Endothelial cell of umbilical vein (primary cell): ENCODE data around the gene MFAP1. TPM values are rescaled to one million over a fixed set of nuclear protein-coding genes. Genes with fewer than 3 reads are reported as not detected.

Experiments
- BruUV-seq: library from RNA; stranded (reverse); fragments of 400-500 nt; replicated peaks from 2 replicates; lab custom pipeline; 2021; lab: Mats Ljungman, UMichigan
- CTCF ChIA-PET: fragments of 300-600, 350-600 bp; sonication (Branson Sonifier 250); formaldehyde crosslinking; loops from one replicate; lab custom pipeline; 2021; ENCODE audit warnings: antibody characterized with exemption, inconsistent platforms; lab: Charles Lee
- POLR2A ChIA-PET: fragments of 300-600, 350-600 bp; sonication (Branson Sonifier 250); formaldehyde crosslinking; loops from one replicate; lab custom pipeline; 2021; ENCODE audit warnings: antibody characterized with exemption, inconsistent platforms; lab: Charles Lee
- DNase-seq: peaks from one replicate; pipeline ENCODE4 v3.0.0-alpha.2; 2011; ENCODE audit warnings: low read depth, low spot score
- FAIRE-seq: peaks from 2 replicates; lab custom pipeline; 2011; peaks lifted over from hg19 to GRCh38; lab: Jason Lieb, UNC
- H2AFZ ChIP-seq: 2 replicates; pipeline ENCODE4 v1.6.0; 2012; ENCODE audit warnings: low read depth, low read length, control low read depth, inconsistent platforms
- H3K27ac ChIP-seq: 2 replicates; pipeline ENCODE4 v1.5.1; 2011; ENCODE audit warnings: low read depth, mild to moderate bottlenecking, control low read depth, low read length, moderate library complexity; ENCODE audit not compliant: insufficient read depth
- H3K27me3 ChIP-seq, 2 experiments: 2 replicates each; pipeline versions ENCODE4 v1.6.0 to v1.6.1; 2011; ENCODE audit warnings: low read length in 2 of 2, mixed read lengths in 1 of 2; ENCODE audit not compliant: control insufficient read depth in 2 of 2, insufficient read depth in 2 of 2
- H3K36me3 ChIP-seq, 2 experiments: 2 replicates in 1 of 2; 3 replicates in 1 of 2; pipeline ENCODE4 v1.5.1; 2011; ENCODE audit warnings: low read length in 2 of 2, mild to moderate bottlenecking in 1 of 2, moderate library complexity in 1 of 2; ENCODE audit not compliant: control insufficient read depth in 2 of 2, insufficient read depth in 2 of 2; ENCODE audit errors: extremely low read depth in 1 of 2
- H3K4me1 ChIP-seq: 3 replicates; pipeline ENCODE4 v1.5.1; 2011; ENCODE audit warnings: mild to moderate bottlenecking, low read length; ENCODE audit not compliant: control insufficient read depth, insufficient read depth; ENCODE audit errors: extremely low read depth
- H3K4me2 ChIP-seq: 2 replicates; pipeline ENCODE4 v1.6.1; 2011; ENCODE audit warnings: low read length, control low read depth, mixed read lengths; ENCODE audit not compliant: insufficient read depth
- H3K4me3 ChIP-seq, 3 experiments: fragments of 200-600 bp in 1 of 3; sonication (generic), shearing (Covaris generic) in 1 of 3; replicated peaks in 1 of 3; 2 replicates each; pipeline ENCODE4 v1.5.1; 2011 to 2016; ENCODE audit warnings: control low read depth in 3 of 3, low read length in 3 of 3, mild to moderate bottlenecking in 2 of 3, inconsistent platforms in 1 of 3, low read depth in 1 of 3, moderate library complexity in 1 of 3; ENCODE audit not compliant: insufficient read depth in 1 of 3
- H3K79me2 ChIP-seq: 2 replicates; pipeline ENCODE4 v1.6.0; 2012; ENCODE audit warnings: low read length, inconsistent platforms; ENCODE audit not compliant: control insufficient read depth, insufficient read depth
- H3K9ac ChIP-seq: replicated peaks from 2 replicates; pipeline ENCODE3; 2011; ENCODE audit warnings: low read length, control low read depth; ENCODE audit not compliant: insufficient read depth; ENCODE audit errors: extremely low read depth
- H3K9me1 ChIP-seq: replicated peaks from 3 replicates; pipeline ENCODE4 v1.6.0; 2011; ENCODE audit warnings: mild to moderate bottlenecking, low read length; ENCODE audit not compliant: control insufficient read depth, insufficient read depth; ENCODE audit errors: extremely low read depth
- H3K9me3 ChIP-seq: replicated peaks from 2 replicates; pipeline ENCODE4 v1.5.1; 2012; ENCODE audit warnings: low read length, inconsistent platforms; ENCODE audit not compliant: control insufficient read depth, insufficient read depth
- H4K20me1 ChIP-seq: replicated peaks from 2 replicates; pipeline ENCODE3; 2011; ENCODE audit warnings: mild to moderate bottlenecking, low read length; ENCODE audit not compliant: control insufficient read depth, insufficient read depth; ENCODE audit errors: extremely low read depth
- EZH2 ChIP-seq: IDR thresholded peaks from 2 replicates; pipeline ENCODE4 v1.6.1; 2012; ENCODE audit warnings: borderline replicate concordance, low read depth, mild to moderate bottlenecking, moderate library complexity, low read length, inconsistent platforms; ENCODE audit not compliant: severe bottlenecking
- FOS ChIP-seq: IDR thresholded peaks from 2 replicates; pipeline ENCODE4 v1.6.1; 2011; ENCODE audit warnings: mild to moderate bottlenecking, low read length, moderate library complexity, borderline replicate concordance; ENCODE audit not compliant: insufficient read depth
- GATA2 ChIP-seq: IDR thresholded peaks from 2 replicates; pipeline ENCODE4 v1.7.0; 2011; ENCODE audit warnings: low read depth, mild to moderate bottlenecking, moderate library complexity, mixed read lengths, low read length; ENCODE audit not compliant: insufficient read length, insufficient read depth
- JUN ChIP-seq: IDR thresholded peaks from 2 replicates; pipeline ENCODE4 v1.6.1; 2011; ENCODE audit warnings: borderline replicate concordance, low read depth; ENCODE audit not compliant: insufficient read length, insufficient read depth
- MYC ChIP-seq: IDR thresholded peaks from one replicate; pipeline ENCODE4 v1.6.1; 2011; ENCODE audit warnings: mild to moderate bottlenecking, low read depth, low read length
- POLR2A ChIP-seq: IDR thresholded peaks from 2 replicates; pipeline ENCODE4 v1.6.1; 2012; ENCODE audit warnings: low read depth, mild to moderate bottlenecking, control low read depth, low read length
- POLR2AphosphoS5 ChIP-seq: IDR thresholded peaks from 2 replicates; pipeline ENCODE4 v1.6.1; 2012; ENCODE audit warnings: low read depth, mild to moderate bottlenecking, control low read depth, low read length, moderate library complexity; ENCODE audit not compliant: insufficient read depth
- dilution Hi-C: fragments of 300-500 bp; cut with MboI; formaldehyde crosslinking; loops from one replicate; pipeline ENCODE4 v1.15.0; 2019; ENCODE audit warnings: low sequenced_read_pairs; ENCODE audit not compliant: extremely low pct_ligation_motif_present
- intact Hi-C: fragments of 100-400 bp; cut with micrococcal nuclease; formaldehyde crosslinking; loops from one replicate; pipeline ENCODE4 v1.10.0; 2022
- polyA plus RNA-seq, 4 experiments: library from polyadenylated mRNA; depleted of rRNA in 3 of 4; stranded (reverse) in 3 of 4; unstranded in 1 of 4; fragments of >200 nt; gene quantifications; 2 replicates each; pipeline versions ENCODE4 v1.2.1 to v1.2.3, GENCODE V29; 2011 to 2012; ENCODE audit warnings: missing spikeins in 1 of 4
- total RNA-seq: library from RNA; stranded (reverse); gene quantifications from 2 replicates; pipeline ENCODE4 v1.2.3, GENCODE V29; 2021
- TF ChIP-seq, protein P1 (sequence below): IDR thresholded peaks from 2 replicates; pipeline ENCODE4 v1.6.1; 2011; ENCODE audit not compliant: insufficient read depth, insufficient read length
- TF ChIP-seq, protein P2 (sequence below), 2 donors: IDR thresholded peaks; 1 replicate in 1 of 2; 2 replicates in 1 of 2; pipeline ENCODE4 v1.5.1; 2011; ENCODE audit warnings: low read length in 2 of 2, mild to moderate bottlenecking in 2 of 2, moderate library complexity in 2 of 2, control low read depth in 1 of 2, inconsistent platforms in 1 of 2, low read depth in 1 of 2; ENCODE audit not compliant: insufficient read depth in 1 of 2; ENCODE audit errors: extremely low read depth in 1 of 2

Gene MFAP1
- total and polyA plus RNA-seq, 2 donors (not counting 3 experiments of a cell fraction or from before 2014, with no cell fraction given) = 12.9 to 30.5 TPM

DNA sequence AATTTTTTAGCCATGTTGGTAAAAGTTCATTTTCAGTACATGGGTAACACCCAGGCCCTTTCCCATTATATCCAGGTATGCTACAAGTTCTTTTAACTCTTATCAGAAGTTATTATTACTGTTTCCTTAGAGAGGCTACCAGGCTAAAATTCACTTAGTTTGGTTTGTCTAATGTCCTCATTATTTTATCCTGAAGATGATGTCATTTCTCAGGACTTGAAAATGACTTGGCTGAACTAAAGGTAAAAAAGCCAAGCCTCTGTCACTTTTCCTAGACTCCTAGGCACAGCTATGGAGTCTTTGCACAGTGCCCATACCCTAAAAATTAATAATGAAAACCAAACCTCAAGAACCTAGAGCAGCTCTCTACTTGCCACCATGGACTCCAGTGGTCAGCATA is 51.9 kb downstream of the MFAP1 start:
- peaks cover 2% of the 10 kb centered on the region for H3K4me1 ChIP-seq
- H3K36me3 ChIP-seq = peaks cover 32 to 41% of the 10 kb centered on the region in 2 experiments
- H3K9ac ChIP-seq = no peak overlapping the region
- intact Hi-C loops (no loop called here), dilution Hi-C loops (no loop called here)
- no peak overlapping the region for H3K27ac ChIP-seq
- H3K9me3 ChIP-seq = no peaks in the 10 kb centered on the region
- ChIA-PET POLR2A (no interaction called here), CTCF (no interaction called here)
- H3K4me3 ChIP-seq = no peak overlapping the region
- H4K20me1 ChIP-seq = no peaks in the 10 kb centered on the region
- DNase-seq (no peak), FAIRE-seq (no peak)
- H3K79me2 ChIP-seq = no peaks in the 10 kb centered on the region
- H3K9me1 ChIP-seq = no peaks in the 10 kb centered on the region
- H3K4me2 ChIP-seq = no peak overlapping the region
- TF ChIP-seq GATA2 (no peak), MYC (no peak), JUN (no peak), POLR2A (no peak), EZH2 (no peak), FOS (no peak), POLR2AphosphoS5 (no peak)
- TF ChIP-seq, protein P1, sequence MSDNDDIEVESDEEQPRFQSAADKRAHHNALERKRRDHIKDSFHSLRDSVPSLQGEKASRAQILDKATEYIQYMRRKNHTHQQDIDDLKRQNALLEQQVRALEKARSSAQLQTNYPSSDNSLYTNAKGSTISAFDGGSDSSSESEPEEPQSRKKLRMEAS = no peak
- TF ChIP-seq, protein P2, sequence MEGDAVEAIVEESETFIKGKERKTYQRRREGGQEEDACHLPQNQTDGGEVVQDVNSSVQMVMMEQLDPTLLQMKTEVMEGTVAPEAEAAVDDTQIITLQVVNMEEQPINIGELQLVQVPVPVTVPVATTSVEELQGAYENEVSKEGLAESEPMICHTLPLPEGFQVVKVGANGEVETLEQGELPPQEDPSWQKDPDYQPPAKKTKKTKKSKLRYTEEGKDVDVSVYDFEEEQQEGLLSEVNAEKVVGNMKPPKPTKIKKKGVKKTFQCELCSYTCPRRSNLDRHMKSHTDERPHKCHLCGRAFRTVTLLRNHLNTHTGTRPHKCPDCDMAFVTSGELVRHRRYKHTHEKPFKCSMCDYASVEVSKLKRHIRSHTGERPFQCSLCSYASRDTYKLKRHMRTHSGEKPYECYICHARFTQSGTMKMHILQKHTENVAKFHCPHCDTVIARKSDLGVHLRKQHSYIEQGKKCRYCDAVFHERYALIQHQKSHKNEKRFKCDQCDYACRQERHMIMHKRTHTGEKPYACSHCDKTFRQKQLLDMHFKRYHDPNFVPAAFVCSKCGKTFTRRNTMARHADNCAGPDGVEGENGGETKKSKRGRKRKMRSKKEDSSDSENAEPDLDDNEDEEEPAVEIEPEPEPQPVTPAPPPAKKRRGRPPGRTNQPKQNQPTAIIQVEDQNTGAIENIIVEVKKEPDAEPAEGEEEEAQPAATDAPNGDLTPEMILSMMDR (IDR thresholded peaks at IDR 0.05; ENCODE audit: extremely low read depth in 1 of 2, insufficient read depth in 1 of 2, low read depth in 1 of 2, low read length in 2 of 2) = no peak
- H3K27me3 ChIP-seq = no peaks in the 10 kb centered on the region
- H2AFZ ChIP-seq = no peak overlapping the region
- no TSS peak for BruUV-seq
